Esophagus muscularis mucosa (tissue), 4 donors: ENCODE measurements around the gene PTOV1. TPM values are rescaled to one million over a fixed set of nuclear protein-coding genes. Genes with fewer than 3 reads are reported as not detected.

ENCODE experiments used
- DNase-seq: peaks from one replicate; pipeline ENCODE4 v3.0.0-alpha.2; 2017; ENCODE audit errors: extremely low spot score
- H3K27ac ChIP-seq, 4 donors: fragments of 200-600 bp; sonication (generic); replicated peaks in 1 of 4; 1 replicate in 3 of 4; 2 replicates in 1 of 4; pipeline ENCODE4 v1.5.1; 2016 to 2019; ENCODE audit warnings: mild to moderate bottlenecking in 1 of 4
- H3K27me3 ChIP-seq, 4 donors: fragments of 200-600 bp; sonication (generic); one replicate each; pipeline versions ENCODE4 v1.5.1 to v1.6.0; 2016 to 2019
- H3K36me3 ChIP-seq, 4 donors: fragments of 200-600 bp; sonication (generic); one replicate each; pipeline ENCODE4 v1.5.1; 2016 to 2019
- H3K4me1 ChIP-seq, 4 donors: fragments of 200-600 bp; sonication (generic); one replicate each; pipeline ENCODE4 v1.5.1; 2016 to 2019
- H3K4me3 ChIP-seq, 4 donors: fragments of 200-600 bp; sonication (generic); 1 replicate in 2 of 4; 2 replicates in 2 of 4; pipeline ENCODE4 v1.5.1; 2016 to 2019; ENCODE audit warnings: mild to moderate bottlenecking in 4 of 4, moderate library complexity in 1 of 4
- H3K9me3 ChIP-seq, 4 donors: fragments of 200-600 bp; sonication (generic); 1 replicate in 3 of 4; 2 replicates in 1 of 4; pipeline ENCODE4 v1.5.1; 2016 to 2019
- EP300 ChIP-seq: sonication (generic); formaldehyde crosslinking; IDR thresholded peaks from one replicate; pipeline ENCODE4 v1.6.1; 2017; ENCODE audit warnings: antibody characterized with exemption
- POLR2A ChIP-seq: fragments of 450-650 bp; IDR thresholded peaks from one replicate; pipeline ENCODE4 v1.6.1; 2017; ENCODE audit warnings: antibody characterized with exemption, moderate library complexity, mild to moderate bottlenecking, low read depth
- POLR2AphosphoS5 ChIP-seq, 2 donors: sonication (generic); formaldehyde crosslinking; IDR thresholded peaks; one replicate each; pipeline ENCODE4 v1.6.1; 2017; ENCODE audit warnings: antibody characterized with exemption in 2 of 2
- WGBS: methylation state at CpG from one replicate; pipeline ENCODE4 v1.1.5; 2018; 5-methylcytosine and 5-hydroxymethylcytosine counted together
- intact Hi-C: fragments of 100-400 bp; cut with DNase I; formaldehyde crosslinking; loops from one replicate; pipeline ENCODE4 v1.15.1; 2023
- total RNA-seq, 4 donors: library from RNA; depleted of rRNA; stranded (reverse); fragments of >200 nt; gene quantifications; one replicate each; pipeline versions ENCODE4 v1.1.0 to v1.2.1, GENCODE V29; 2016
- TF ChIP-seq, protein P1 (sequence below), 3 experiments: fragments of 200-600 bp in 2 of 3; fragments of 450-650 bp in 1 of 3; sonication (generic) in 2 of 3; IDR thresholded peaks; one replicate each; pipeline ENCODE4 v1.5.1; 2017 to 2019; ENCODE audit warnings: antibody characterized with exemption in 3 of 3, mild to moderate bottlenecking in 2 of 3, moderate library complexity in 1 of 3

PTOV1 gene
- total RNA-seq, 4 donors from 2014 or later = 60.5 to 102 (median 84.4) TPM

DNA sequence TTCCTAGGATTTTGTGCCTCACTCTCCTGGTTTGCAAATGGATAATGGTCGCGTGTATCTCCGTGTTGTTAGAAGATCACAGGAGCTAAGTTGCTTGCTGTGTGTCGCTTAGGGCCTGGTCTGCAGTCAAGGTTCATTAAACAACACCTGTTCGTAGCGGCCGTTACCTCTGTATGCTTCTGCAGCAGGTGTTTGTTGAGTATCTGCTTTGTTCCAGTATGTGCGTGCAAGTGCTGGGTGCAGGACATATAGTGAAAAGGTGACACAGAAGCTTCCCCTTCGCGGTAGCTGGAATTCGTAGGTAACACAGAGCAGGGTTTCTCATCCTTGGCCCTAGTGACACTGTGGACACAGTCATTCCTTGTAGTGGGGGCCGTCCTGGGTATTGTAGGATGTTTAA is 27.5 kb upstream of the PTOV1 start:
- no peak for TF ChIP-seq POLR2A
- TF ChIP-seq EP300 = no peak
- no peak for DNase-seq
- Histone ChIP-seq H3K27me3 (no peaks in the 10 kb centered on the region), H3K4me3 (no peak overlapping the region), H3K27ac (no peak overlapping the region), H3K4me1 (peaks cover 17 to 21% (median 19%) of the 10 kb centered on the region in 4 donors), H3K9me3 (no peaks in the 10 kb centered on the region), H3K36me3 (peaks cover 7 to 51% (median 40%) of the 10 kb centered on the region in 4 donors)
- WGBS = 94% methylated on average over 12 of the region's 12 CpGs
- intact Hi-C loops = no loop called here

DNA sequence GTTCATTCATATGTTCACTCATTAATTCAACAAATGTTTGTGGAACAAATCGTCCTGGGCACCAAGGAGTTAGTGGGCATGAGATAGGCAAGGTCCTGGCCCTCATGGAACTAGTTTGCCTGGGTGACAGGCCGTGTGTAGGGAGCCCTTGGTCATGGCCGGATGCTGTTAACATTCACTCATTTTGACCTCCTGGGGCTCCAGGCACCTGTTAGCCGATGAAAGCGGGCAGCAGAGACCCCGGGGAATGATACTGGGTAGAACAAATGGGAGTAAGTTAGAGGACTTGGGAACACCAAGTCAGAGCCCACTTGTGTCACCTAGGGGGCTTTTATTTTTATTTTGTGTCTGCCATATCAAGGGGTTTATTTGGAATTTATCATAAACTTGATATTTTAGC is 26.3 kb upstream of the PTOV1 start:
- Histone ChIP-seq H3K4me3 (no peak overlapping the region), H3K27me3 (no peaks in the 10 kb centered on the region), H3K4me1 (peaks cover 5 to 12% (median 7%) of the 10 kb centered on the region in 4 donors), H3K27ac (no peak overlapping the region), H3K9me3 (no peaks in the 10 kb centered on the region), H3K36me3 (peaks cover 7 to 63% (median 52%) of the 10 kb centered on the region in 4 donors)
- 79% methylated on average over 6 of the region's 6 CpGs for WGBS
- no peak for TF ChIP-seq EP300
- TF ChIP-seq, protein P1, sequence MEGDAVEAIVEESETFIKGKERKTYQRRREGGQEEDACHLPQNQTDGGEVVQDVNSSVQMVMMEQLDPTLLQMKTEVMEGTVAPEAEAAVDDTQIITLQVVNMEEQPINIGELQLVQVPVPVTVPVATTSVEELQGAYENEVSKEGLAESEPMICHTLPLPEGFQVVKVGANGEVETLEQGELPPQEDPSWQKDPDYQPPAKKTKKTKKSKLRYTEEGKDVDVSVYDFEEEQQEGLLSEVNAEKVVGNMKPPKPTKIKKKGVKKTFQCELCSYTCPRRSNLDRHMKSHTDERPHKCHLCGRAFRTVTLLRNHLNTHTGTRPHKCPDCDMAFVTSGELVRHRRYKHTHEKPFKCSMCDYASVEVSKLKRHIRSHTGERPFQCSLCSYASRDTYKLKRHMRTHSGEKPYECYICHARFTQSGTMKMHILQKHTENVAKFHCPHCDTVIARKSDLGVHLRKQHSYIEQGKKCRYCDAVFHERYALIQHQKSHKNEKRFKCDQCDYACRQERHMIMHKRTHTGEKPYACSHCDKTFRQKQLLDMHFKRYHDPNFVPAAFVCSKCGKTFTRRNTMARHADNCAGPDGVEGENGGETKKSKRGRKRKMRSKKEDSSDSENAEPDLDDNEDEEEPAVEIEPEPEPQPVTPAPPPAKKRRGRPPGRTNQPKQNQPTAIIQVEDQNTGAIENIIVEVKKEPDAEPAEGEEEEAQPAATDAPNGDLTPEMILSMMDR (IDR thresholded peaks at IDR 0.05) = no peak
- TF ChIP-seq POLR2AphosphoS5 (IDR thresholded peaks at IDR 0.05) = no peak
- no peak for TF ChIP-seq POLR2A
- intact Hi-C loops = no loop called here
- no peak for DNase-seq

DNA sequence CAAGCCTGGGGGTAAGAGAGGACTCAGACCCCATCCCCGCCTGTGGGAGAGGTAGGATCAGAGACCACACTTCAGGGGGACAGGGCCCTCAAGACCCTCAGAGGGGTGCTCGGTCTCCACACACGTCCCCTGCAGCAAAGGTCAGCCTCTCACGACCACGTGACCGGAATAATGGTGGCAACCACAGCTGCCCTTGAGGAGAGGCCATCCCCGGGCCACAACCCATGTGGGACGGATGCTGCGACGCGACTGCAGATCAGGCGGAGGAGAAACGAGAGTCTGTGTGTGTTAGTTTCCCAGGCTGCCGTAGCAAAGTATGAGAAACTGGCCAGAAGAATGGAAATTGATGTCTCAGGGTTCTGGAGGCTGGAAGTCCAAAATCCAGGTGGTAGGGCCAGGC is 23.9 kb upstream of the PTOV1 start:
- Histone ChIP-seq H3K4me3 (no peak overlapping the region), H3K27ac (no peak overlapping the region), H3K9me3 (no peaks in the 10 kb centered on the region), H3K4me1 (no peaks in the 10 kb centered on the region), H3K36me3 (peaks cover 12 to 78% (median 69%) of the 10 kb centered on the region in 4 donors), H3K27me3 (no peaks in the 10 kb centered on the region)
- TF ChIP-seq EP300 = no peak
- TF ChIP-seq, protein P1 (IDR thresholded peaks at IDR 0.05) = no peak
- no peak for TF ChIP-seq POLR2A
- no peak for TF ChIP-seq POLR2AphosphoS5 (IDR thresholded peaks at IDR 0.05)
- WGBS = 85% methylated on average over 14 of the region's 14 CpGs
- DNase-seq = no peak
- intact Hi-C loops = no loop called here

DNA sequence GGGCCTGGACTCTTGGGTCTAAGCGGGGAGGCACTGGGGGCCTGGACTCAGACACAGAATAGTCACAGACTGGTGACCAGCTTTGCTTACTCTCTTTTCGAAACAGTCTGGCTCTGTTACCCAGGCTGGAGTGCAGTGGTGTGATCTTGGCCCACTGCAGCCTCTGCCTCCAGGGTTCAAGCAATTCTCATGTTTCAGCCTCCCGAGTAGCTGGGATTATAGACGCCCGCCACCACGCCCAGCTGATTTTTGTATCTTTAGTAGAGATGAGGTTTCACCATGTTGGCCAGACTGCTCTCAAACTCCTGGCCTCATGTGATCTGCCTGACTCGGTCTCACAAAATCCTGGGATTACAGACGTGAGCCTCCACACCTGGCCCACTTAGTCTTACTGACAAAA is 21.8 kb upstream of the PTOV1 start:
- Histone ChIP-seq H3K4me1 (no peaks in the 10 kb centered on the region), H3K4me3 (no peak overlapping the region), H3K27ac (no peak overlapping the region), H3K9me3 (no peaks in the 10 kb centered on the region), H3K36me3 (peaks cover 27 to 84% (median 76%) of the 10 kb centered on the region in 4 donors), H3K27me3 (no peaks in the 10 kb centered on the region)
- WGBS = 82% methylated on average over 6 of the region's 8 CpGs
- intact Hi-C loops = no loop called here
- TF ChIP-seq POLR2A = no peak
- no peak for TF ChIP-seq EP300
- TF ChIP-seq, protein P1 (IDR thresholded peaks at IDR 0.05) = no peak
- TF ChIP-seq POLR2AphosphoS5 (IDR thresholded peaks at IDR 0.05) = no peak
- DNase-seq = no peak

DNA sequence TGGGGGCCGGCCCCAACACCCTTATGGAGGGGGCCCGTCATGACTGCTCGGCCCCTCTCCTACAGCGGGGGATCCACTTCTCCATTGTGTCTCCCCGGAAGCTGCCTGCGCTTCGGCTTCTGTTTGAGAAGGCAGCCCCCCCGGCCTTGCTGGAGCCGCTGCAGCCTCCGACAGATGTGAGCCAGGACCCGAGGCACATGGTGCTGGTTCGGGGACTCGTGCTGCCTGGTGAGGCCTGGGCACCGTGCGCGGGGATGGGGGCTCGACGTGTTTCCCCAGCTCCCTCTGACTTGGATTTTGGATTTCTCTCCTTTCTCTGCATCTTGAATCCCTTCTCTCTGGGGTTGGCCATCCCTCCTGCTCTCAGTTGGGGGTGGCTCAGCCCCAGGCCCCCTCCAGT is 21.2 kb upstream of the PTOV1 start:
- H3K4me3 ChIP-seq = no peak overlapping the region
- TF ChIP-seq EP300 (no peak), POLR2A (no peak), POLR2AphosphoS5 (IDR thresholded peaks at IDR 0.05) (no peak)
- TF ChIP-seq, protein P1 (IDR thresholded peaks at IDR 0.05) = no peak
- intact Hi-C loops = no loop called here
- no peak overlapping the region for H3K27ac ChIP-seq
- DNase-seq = no peak
- no peaks in the 10 kb centered on the region for H3K4me1 ChIP-seq
- peaks cover 32 to 87% (median 80%) of the 10 kb centered on the region in 4 donors for H3K36me3 ChIP-seq
- no peaks in the 10 kb centered on the region for H3K27me3 ChIP-seq
- H3K9me3 ChIP-seq = no peaks in the 10 kb centered on the region
- 80% methylated on average over 2 of the region's 18 CpGs for WGBS
